Suppressor macrophage treated with lipopolysaccharide for 4 hours (primary cell): Measurements from ENCODE around the gene EXOC3L2.
"Not testable (repeated sequence)": the region's sequence is repeated elsewhere in the genome, so short reads cannot be mapped to it uniquely, and the experiment has no call there.

Experiments used
- DNase-seq: peaks from one replicate; pipeline ENCODE4 v3.0.0-alpha.2; 2020

Gene EXOC3L2

GRCh38 chr19:45245334-45245787 lies at the start of gene EXOC3L2:
Gene EXOC3L2 (minus strand): TSS chr19:45245407. CDS start chr19:45239045, 6,362 bp downstream.
- no peak for DNase-seq

GRCh38 chr19:45294291-45295029 lies 49.3 kb upstream of the EXOC3L2 start:
- no peak for DNase-seq

GRCh38 chr19:45293682-45294081 lies 48.5 kb upstream of the EXOC3L2 start:
- DNase-seq = no peak

DNA sequence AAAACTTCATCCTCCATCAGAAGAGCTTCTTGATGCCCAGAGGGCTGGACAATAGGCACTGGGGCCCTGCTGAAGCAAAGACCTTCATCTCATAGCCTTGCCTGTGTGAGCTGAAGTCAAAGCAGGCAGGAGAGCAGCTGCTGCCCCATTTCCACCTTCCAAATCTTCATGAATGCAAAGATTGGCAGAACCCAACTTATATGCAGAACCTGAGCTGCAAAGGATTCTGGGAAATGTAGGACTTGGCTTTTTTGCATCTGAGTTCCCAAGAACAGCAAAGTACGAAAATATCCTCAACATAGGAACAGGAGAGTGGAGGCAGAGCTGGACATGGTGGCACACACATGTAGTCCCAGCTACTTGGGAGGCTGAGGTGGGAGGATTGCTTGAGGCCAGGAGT lies 46.6 kb upstream of the EXOC3L2 start:
- no peak for DNase-seq

DNA sequence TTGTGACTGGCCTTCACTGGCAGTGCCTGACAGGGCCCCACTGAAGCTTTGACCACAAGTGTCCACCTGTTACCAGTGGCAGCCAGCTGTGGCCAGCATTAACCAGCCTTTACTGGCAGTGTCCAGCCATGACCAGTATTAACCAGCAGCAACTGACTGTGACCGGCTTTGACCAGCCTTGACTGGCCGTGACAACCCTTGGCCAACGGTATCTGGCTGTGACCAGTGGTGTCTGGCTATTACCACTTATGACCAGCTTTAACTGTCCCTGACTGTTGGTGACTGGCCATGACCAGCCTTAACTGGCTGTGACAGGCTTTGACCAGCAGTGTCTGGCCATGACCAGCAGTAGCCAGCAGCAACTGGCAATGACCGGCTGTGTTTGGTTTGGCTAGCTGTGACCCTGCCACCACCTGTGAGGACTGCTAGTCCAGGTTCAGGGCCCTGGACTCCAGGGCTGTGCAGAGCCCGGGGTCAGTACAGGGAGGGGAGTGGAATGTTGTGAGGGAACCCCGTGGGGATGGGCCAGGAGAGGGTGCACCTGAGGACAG lies 45.2 kb upstream of the EXOC3L2 start:
- DNase-seq = no peak

GRCh38 chr19:45283443-45284033 lies 38.3 kb upstream of the EXOC3L2 start:
- DNase-seq = peak; percentile 76

DNA sequence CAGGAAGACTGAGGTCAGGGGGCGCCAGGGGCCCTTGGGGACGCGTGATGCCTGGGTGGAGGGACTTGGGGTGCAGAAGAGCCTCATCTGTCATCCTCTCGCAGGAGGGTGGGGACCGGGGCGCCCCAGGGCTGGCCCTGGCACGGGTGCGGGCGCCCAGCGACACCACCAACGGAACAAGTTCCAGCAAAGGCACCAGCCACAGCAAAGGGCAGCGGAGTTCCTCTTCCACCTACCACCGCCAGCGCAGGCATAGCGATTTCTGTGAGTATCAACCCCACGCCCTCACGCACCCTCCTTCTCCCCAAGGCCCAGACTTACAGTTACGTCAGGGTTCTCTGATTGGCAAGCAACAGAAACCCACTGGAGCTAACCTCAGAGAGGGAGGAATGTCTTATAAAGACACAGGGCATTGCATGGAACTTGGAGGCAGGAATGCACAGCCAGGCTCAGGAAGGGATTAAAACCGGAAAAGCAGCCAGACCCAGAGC lies 35.3 kb upstream of the EXOC3L2 start:
- no peak for DNase-seq

DNA sequence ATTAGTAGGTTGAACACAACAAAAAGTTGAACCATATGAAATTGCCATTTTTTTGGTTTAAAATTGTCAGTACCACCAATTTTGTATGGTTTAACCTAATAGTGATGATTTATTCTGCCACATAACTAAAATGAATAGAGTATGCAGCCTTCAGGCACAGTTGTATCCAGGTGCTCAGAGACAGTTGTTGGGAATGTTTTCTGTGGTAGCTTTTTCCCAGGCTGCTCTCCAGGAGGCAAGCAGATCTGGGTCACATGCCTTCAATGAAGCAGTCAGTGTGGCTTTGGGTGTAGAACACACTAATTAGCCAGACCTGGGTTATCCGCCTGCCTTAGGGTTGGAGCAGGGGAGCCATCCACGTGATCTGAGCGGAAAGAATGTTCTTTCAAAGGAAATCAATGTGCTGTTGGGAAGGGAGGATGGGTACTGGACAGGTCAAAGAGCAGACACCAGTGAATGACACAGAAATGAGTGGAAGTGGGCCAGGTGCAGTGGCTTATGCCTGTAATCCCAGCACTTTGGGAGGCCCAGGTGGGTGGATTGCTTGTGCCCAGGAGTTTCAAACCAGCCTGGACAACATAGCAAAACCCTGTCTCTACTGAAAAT lies 34.5 kb upstream of the EXOC3L2 start:
- DNase-seq = no peak

- no peak for DNase-seq
Observed at GRCh38 chr19:45278087-45278486, 32.9 kb upstream of the EXOC3L2 start.

DNA sequence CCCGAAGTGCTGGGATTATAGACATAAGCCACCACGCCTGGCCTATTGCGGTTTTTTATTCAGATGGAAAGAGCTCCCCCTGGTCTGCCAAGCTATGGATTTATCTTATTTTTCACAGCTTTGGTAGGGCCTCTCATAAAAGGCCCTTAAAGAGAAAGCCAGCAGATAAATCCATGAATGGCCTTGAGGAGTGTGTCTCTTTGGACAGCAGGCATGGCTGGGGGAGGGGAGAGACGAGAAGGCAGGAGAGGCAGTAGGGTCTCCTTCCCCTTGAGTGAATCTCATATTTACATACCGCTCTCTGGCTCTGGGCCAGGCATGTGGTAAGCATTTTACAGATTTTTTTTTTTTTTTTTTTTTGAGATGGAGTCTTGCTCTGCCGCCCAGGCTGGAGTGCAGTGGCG lies 31.1 kb upstream of the EXOC3L2 start:
- no peak for DNase-seq

DNA sequence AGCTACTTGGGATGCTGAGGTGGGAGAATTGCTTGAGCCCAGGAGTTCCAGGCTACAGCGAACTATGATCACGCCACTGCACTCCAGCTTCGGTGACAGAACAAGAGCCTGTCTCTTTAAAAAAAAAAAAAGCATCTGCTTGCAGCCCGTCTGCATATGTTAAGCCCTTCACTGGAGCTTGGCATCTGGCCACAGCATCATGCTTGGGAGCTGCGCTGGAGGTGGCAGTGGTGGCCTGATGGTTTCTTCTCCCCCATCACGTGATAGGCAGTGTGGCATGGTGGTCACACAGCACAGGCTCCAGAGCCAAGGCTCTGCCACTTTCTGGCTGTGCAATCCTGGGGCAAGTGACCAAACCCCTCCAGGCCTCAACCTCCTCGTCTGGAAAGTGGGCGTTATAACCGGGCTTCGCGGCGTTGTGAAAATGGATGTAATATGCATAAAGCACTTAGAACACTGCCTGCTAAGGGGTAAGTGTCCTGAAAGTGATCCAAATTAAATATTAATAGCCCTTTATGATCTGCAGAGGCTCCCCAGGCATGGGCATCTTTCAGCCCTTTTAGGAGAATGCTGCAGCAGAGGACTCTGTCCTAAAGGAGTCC lies 30.3 kb upstream of the EXOC3L2 start:
- DNase-seq = no peak

DNA sequence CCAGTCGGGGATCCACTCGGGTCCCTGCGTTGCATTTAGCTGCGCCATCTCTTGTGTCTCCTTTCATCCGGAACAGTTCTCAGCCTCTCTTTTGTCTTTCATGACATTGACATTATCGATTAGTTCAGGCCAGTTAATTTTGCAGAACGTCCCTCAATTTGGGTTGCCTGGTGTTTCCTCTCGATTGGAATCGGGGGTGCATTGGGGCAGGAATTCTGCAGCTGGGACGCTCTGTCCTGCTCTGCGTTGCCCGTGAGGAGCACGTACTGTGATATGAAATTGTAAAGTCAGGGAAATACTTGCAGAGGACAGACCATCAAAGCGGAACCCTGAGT lies 28.3 kb upstream of the EXOC3L2 start:
- no peak for DNase-seq

GRCh38 chr19:45271735-45272108 lies 26.5 kb upstream of the EXOC3L2 start:
- DNase-seq = no peak

GRCh38 chr19:45271098-45271734 lies 26.0 kb upstream of the EXOC3L2 start:
- DNase-seq = no peak

DNA sequence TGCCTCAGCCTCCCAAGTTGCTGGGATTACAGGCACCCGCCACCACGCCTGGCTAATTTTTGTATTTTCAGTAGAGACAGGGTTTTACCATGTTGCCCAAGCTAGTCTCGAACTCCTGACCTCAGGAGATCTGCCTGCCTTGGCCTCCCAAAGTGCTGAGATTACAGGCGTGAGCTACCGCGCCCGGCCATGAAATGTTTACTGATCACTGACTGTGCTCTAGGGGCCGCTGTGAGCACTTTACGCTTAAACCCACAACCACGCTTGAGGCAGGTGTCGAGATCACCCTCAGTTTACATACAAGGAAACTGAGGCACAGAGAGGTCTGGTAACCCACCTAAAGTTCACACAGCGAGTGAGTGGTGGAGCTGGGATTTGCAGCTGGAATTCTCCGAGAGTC lies 24.7 kb upstream of the EXOC3L2 start:
- not testable (repeated sequence) for DNase-seq

DNA sequence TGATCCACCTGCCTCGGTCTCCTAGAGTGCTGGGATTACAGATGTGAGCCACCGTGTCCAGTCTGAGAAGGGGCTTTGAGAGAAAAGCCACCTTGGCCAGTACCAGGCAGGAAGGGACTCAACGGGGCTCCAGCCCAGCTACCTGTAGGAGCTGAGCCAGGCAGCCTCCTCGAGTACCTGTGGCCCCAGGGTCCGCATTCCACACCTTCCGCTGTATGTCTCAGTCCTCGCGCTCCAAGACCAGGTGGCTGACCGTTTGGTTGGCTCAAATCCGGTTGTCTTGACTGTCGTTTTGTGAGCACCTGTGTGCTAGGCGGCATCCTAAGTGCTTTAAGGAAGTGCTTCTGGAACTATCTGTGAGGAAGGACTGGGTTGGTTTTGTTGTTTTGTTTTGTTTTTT lies 22.1 kb upstream of the EXOC3L2 start:
- no peak for DNase-seq

DNA sequence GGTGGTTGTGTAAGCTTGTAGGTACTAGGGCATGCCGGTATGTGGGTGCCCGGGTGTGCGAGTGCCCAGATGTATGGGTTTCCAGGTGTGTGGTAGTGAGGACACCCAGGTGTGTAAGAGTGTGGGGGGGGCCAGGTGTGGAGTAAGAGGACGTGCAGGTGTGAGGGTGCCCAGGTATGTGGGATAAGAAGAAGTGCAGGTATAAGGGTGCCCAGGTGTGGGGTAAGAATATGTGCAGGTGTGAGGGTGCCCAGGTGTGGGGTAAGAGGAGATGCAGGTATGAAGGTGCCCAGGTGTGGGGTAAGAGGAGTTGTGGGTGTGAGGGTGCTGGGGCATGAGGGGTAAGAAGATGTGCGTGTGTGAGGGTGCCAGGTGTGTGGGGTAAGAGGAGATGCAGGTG lies 20.2 kb upstream of the EXOC3L2 start:
- no peak for DNase-seq

DNA sequence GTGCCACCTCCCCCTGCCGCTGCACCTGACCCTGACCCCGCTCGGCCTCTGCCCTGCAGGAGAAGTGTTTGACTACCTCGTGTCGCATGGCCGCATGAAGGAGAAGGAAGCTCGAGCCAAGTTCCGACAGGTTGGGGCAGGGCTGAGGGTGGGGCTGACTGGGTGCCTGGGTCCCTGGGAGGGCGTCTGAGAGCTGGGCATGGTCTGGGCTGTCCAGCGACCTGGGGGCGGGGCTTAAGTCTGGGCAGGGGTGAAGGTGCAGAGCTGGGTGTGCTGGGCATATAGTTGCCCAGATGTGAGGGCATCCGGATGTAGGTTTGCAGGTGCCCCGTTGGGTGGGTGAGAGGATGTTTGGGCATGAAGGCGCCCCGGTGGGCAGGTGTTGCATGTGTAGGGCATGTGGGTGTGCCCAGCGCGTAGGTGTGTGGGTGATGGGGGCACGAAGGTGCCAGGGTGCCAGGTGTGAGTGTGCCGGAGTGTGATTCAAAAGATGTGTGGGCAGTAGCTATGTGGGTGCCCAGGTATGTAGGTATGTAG lies 19.6 kb upstream of the EXOC3L2 start:
- DNase-seq = no peak

GRCh38 chr19:45263013-45263412 lies 17.8 kb upstream of the EXOC3L2 start:
- DNase-seq = no peak

GRCh38 chr19:45262570-45262969 lies 17.4 kb upstream of the EXOC3L2 start:
- DNase-seq = no peak

DNA sequence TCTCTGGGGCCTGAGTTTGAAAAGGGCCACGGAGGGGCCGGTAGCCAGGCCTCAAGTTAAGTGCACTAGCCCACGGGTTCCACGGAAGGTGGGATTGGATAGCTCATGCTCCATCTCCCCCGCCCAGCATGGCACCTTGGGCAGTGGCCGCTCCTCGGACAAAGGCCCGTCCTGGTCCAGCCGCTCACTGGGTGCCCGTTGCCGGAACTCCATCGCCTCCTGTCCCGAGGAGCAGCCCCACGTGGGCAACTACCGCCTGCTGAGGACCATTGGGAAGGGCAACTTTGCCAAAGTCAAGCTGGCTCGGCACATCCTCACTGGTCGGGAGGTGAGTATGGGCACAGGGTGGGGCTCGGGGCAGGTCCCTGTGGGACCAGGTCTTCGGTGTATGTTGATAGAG lies 13.7 kb upstream of the EXOC3L2 start:
- DNase-seq = no peak

DNA sequence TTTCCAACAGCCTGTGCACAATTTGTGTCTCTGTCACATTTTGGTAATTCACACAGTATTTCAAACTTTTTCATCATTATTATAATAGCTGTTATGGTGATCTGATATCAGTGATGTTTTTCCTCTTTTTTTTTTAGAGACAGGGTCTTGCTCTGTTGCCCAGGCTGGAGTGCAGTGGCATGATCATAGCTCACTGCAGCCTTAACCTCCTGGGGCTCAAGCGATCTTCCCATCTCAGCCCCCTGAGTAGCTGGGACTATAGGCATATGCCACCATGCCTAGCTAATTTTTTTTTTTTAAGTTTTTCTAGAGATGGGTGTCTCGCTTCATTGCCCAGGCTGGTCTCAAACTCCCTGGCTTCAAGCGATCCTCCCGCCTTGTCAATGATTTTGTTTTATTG lies 11.6 kb upstream of the EXOC3L2 start:
- DNase-seq = no peak
